A549 treated with GW870086 at 1 μM for 4 hours (cell line): Measurements from ENCODE around the gene ZNF207. TPM values are rescaled to one million over a fixed set of nuclear protein-coding genes. Genes with fewer than 3 reads are reported as not detected.

Experiments used
- total RNA-seq: library from RNA; stranded (reverse); fragments of 200-300 nt; extraction: Qiagen RNA extraction; gene quantifications from 5 replicates; pipeline ENCODE4 v1.2.3, GENCODE V29; 2022; ENCODE audit warnings: low read depth

ZNF207 gene
- total RNA-seq: 210 to 235 TPM (median 232 TPM) in 5 replicates

DNA sequence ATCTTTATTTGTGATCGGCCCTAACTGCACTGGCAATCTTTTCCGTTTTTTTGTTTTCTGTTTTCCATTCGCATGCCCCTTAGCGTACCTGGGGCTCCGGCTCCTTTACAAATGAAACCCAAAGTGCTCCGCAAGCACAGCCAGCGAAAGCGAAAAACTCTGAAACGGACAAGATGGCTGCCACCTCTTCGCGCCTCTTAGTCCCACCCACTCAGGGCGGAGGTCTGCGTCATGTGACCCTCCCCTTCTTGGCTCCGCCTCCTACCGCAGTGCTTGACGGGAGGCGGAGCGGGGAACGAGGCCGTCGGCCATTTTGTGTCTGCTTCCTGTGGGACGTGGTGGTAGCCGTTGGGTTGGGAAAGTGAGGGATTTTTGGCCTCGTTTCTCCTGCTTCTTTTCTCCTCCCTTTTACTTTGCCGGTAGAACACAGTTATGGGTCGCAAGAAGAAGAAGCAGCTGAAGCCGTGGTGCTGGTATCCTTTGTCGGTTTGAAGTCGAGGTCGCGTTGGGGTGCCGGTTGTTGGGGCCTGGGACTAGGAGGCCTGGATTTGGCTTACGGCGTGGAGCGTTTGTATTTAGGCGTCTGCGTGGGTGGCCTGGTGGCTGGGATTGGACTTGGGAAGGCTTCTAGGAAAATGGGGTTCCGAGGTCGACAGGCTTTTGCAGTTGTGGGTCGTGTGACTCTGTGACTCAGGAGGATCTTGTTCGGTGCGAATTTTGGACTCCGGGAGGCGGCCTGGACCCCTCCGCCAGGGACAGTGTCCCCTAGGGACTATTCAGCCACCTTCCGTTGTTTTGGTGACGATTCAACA lies at the start of gene ZNF207:
Gene ZNF207 (plus strand): TSS at position 304 of the 812 bp plus-strand sequence. CDS start 129 bp downstream, at position 433.

DNA sequence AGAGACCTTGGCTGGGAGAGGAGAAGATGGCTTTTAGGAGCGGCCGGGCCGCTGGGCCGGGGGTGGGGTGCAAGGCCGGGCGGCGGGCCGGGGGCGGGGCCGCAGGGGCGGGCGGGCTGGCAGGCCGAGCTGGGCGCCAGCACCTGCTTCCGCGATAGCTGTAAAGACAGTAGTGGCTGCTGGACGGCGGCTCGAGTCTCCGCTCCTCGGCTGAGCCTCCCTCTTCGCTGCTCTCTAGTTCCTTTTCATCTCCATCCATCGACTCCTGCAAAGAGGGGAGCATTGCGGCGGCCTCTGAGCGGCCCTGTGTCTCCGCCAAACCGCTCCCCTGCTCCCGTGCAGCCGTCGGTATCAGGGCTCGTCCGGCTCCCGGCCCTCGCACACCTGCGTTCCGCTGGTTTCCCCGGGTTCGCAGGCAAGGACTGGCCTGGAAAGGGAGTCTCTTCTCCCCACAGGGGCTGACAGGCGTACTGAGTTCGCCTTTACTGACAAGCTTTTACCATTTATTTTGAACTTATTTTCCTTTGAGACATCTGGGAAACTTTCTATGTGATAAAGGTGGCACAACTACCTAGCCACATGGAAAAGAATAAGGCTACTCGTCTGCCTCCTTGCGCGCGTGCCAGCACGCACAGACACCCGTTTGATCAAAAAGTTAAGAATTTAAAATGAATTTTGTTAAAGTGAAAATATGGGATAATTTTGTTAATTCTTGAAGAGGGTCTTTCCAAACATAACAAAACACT lies 7.9 kb upstream of the ZNF207 start, which contains the start of gene C17orf75:
Gene C17orf75 (minus strand): TSS at position 317 of the 746 bp plus-strand sequence. CDS start 34 bp downstream, at position 283.

Other genes starting within 250 kb of the ZNF207 start
- 17.3 to 26.9 TPM (median 24.1 TPM) in 5 replicates for gene RHOT1, start 207.7 kb upstream of the ZNF207 start, total RNA-seq
- gene RHBDL3, start 84.3 kb upstream of the ZNF207 start, total RNA-seq: 3.3 to 5.5 TPM (median 4.9 TPM) in 5 replicates
- gene C17orf75, start 8.0 kb upstream of the ZNF207 start, total RNA-seq: 26.2 to 34.5 TPM (median 28.2 TPM) in 5 replicates
- gene PSMD11, start 94.4 kb downstream of the ZNF207 start, total RNA-seq: 173 to 206 TPM (median 190 TPM) in 5 replicates
- gene CDK5R1, start 136.8 kb downstream of the ZNF207 start, total RNA-seq: 4.4 to 5.0 TPM (median 4.7 TPM) in 5 replicates